LNCaP clone FGC (cell line): ENCODE data around the gene NHERF1.

Experiments used
- DNase-seq: peaks from one replicate; pipeline ENCODE4 v3.0.0-alpha.2; 2011; ENCODE audit warnings: low read depth
- H3K4me3 ChIP-seq: 2 replicates; pipeline ENCODE4 v1.5.1; 2011; ENCODE audit warnings: mild to moderate bottlenecking, low read depth, low read length, control low read depth
- TF ChIP-seq, protein P1 (sequence below): IDR thresholded peaks from 2 replicates; pipeline ENCODE4 v1.5.1; 2012; ENCODE audit warnings: mild to moderate bottlenecking; ENCODE audit not compliant: control insufficient read depth, insufficient read depth; ENCODE audit errors: extremely low read depth

NHERF1 gene

DNA sequence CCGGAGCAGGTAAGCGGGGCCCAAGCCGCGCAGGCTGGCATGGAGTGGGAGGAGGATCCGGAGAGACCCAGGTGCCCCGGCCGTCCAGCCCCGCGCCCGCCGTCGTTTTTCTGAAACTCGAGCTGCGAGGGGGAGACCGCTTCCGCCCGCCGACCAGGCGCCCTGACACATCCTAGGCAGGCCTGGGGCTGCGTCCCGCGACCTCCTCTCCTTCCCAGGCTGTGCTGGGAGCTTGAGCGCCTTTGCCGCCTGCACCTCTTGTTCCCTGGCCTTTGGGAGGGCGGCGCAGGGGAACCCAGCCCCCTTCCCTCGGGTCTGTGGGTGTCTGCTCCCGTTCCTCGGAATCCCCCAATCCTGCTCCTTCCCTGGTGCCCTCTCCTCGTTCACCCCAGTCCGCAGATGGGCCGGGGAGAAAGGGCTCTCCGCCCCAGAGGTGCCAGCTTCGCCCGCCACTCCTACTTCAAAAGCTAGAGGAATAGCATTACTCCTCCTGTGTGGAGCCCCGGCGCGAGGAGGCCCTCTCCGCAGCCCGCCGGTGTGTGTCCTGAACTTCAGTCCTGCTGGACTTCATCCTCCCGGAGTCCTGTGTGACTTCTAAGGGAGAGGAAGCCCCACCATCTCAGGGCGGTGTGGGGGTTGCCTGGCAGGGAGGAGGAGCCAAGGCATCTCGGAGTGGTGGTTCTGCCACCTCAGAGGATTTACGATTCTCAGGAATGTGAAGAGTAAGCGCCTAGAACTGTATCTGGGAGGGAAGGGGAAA lies 1.0 kb downstream of the NHERF1 start:
- peak overlapping the region; percentile 98 for H3K4me3 ChIP-seq
- DNase-seq, result no peak
- TF ChIP-seq, protein P1, sequence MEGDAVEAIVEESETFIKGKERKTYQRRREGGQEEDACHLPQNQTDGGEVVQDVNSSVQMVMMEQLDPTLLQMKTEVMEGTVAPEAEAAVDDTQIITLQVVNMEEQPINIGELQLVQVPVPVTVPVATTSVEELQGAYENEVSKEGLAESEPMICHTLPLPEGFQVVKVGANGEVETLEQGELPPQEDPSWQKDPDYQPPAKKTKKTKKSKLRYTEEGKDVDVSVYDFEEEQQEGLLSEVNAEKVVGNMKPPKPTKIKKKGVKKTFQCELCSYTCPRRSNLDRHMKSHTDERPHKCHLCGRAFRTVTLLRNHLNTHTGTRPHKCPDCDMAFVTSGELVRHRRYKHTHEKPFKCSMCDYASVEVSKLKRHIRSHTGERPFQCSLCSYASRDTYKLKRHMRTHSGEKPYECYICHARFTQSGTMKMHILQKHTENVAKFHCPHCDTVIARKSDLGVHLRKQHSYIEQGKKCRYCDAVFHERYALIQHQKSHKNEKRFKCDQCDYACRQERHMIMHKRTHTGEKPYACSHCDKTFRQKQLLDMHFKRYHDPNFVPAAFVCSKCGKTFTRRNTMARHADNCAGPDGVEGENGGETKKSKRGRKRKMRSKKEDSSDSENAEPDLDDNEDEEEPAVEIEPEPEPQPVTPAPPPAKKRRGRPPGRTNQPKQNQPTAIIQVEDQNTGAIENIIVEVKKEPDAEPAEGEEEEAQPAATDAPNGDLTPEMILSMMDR, result no peak

DNA sequence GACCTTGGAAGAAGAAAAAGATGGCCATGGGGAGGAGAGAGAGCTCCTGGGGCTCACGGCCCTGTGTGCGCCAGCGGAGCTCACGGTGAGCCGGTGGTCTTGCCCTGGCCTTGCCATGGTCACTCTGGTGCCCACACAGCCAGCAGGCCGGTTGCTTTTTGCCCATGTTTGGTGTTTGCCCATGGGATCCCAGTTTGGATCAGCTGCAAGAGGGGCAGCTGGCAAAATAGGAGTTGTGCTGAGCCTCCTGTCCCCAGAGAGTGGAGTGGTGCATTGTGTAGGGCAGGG lies 1.6 kb downstream of the NHERF1 start:
- H3K4me3 ChIP-seq, result peak overlapping the region; percentile 98
- DNase-seq, result no peak
- TF ChIP-seq, protein P1, result no peak

DNA sequence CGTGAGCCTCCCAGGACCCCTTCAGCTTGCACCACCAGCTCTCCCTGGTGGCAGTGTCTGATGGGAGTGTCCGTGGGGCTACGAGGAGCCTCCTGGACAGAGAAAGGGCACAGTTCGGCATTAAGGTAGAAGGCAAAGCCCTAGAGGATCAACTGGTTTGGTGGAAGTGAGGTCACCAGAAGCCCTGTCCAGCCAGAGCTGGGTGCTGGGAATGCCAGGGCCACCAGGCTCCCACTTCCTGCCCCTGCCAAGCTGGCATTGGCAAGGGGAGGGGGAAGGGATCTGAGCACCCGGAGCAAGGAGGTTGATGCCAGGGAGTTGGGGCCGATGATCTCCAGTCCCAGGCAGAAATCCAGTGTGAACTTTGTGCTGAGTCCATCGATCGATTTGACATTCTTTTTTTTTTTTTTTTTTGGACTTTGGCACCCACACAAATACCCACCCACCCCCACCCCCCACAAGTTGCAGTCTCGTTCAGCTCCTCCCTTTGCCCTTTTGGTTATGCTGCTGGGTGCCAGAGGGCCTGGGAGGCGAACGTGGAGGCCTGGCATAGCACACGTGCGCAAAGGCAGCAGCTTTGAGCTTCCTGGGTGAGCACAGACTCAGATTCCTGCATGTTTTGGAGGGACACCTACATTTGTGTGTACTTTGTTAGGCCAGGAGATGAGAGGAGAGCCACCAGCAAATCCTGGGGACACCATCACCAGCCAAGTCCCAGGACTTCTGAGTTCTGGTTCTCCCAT lies 2.1 kb downstream of the NHERF1 start:
- TF ChIP-seq, protein P1, result peak; percentile 13; the same call in 1 of the 2 replicates
- peak overlapping the region; percentile 98 for H3K4me3 ChIP-seq
- DNase-seq, result peak; percentile 63

DNA sequence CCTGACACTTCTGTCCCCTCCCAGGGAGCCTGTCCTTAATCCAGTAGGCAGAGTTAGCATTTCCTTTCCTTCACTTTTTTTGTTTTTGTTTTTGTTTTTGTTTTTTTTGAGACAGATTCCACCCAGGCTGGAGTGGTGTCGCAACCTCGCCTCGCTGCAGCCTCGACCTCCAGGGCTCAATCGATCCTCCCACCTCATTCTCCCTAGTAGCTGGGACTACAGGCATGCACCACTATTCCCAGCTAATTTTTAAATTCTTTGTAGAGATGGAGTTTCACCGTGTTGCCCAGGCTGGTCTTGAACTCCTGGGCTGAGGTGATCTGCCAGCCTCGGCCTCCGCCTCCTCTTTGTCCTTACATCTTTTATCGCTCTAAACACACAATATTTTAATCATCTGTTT lies 4.0 kb downstream of the NHERF1 start:
- H3K4me3 ChIP-seq, result no peak overlapping the region
- TF ChIP-seq, protein P1, result no peak
- no peak for DNase-seq

DNA sequence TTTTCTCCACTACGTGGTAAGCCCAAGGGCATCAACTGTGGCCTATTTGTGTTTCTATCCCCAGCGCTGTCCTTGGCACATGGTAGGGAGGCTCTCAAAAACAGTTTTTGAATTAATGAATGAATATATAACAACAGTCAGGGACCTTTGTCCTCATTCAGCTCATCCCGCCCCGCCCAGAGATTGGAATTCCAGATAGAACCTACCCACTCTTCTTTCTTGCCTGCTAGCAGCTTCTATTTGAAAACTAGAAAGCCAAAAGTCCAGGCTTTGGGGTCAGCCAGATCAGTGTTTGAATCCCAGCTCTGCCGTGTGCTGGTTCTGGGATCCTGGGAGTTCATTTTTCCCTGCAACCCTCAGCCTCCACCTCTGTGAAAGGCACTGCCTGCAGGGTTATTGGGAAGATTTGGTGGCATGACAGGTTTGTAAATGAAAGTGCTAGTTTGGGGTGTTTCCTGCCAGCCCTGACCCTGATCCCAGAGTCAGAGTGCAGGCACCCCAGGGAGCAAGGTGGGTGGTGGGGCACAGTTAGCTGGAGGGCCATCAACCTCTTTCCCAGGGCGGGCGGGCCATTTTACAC lies 4.5 kb downstream of the NHERF1 start:
- TF ChIP-seq, protein P1, result no peak
- no peak for DNase-seq
- H3K4me3 ChIP-seq, result no peak overlapping the region

DNA sequence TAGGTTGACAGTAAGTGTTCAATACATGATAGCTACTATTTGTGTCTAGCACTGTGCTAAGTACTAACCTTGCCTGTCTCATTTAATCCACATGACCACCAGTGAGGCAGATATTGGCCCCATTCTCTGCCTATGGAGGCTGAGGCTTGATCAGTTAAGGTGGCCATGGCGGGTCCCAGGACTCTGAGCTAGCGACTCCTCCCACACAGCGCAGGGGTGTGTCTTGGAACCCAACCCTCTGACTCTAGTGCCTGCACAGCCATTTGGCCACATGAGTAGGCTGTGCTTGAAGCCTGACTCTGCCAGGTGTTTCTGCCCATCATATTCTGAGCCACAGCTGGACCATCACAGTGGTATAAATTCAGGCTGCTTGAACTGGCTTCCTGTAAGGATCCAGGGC lies 6.4 kb downstream of the NHERF1 start:
- no peak for DNase-seq
- TF ChIP-seq, protein P1, result no peak
- no peak overlapping the region for H3K4me3 ChIP-seq

DNA sequence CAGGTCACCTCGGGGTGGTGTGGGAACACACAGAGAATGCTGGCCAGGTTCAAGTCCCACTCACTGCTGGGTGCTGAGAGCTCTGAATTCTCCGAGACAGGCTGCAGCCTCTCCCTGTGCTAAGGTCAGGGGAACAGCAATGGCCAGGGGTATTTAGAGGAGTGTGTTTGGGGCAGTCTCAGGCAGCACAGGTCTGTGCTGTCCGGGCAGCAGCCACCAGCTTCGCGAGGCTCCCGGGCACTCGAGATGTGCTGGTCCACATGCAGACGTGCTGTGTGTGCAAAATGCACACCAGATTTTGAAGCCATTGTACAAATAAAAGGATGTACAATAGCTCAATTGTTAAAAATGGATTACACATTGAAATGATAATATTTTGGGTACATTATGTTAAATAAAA lies 7.1 kb downstream of the NHERF1 start:
- H3K4me3 ChIP-seq, result no peak overlapping the region

More for the DNA sequence above, 7.1 kb downstream of the NHERF1 start:
- no peak for DNase-seq
- TF ChIP-seq, protein P1, result no peak
